Limb (tissue), 2 donors: Measurements from ENCODE around the gene RBBP8.
"Not testable (repeated sequence)": the region's sequence is repeated elsewhere in the genome, so short reads cannot be mapped to it uniquely, and the experiment has no call there.

Experiments
- DNase-seq, 2 donors: peaks; one replicate each; pipeline ENCODE4 v3.0.0-alpha.2; 2016; ENCODE audit errors: extremely low spot score in 2 of 2

RBBP8 gene

DNA sequence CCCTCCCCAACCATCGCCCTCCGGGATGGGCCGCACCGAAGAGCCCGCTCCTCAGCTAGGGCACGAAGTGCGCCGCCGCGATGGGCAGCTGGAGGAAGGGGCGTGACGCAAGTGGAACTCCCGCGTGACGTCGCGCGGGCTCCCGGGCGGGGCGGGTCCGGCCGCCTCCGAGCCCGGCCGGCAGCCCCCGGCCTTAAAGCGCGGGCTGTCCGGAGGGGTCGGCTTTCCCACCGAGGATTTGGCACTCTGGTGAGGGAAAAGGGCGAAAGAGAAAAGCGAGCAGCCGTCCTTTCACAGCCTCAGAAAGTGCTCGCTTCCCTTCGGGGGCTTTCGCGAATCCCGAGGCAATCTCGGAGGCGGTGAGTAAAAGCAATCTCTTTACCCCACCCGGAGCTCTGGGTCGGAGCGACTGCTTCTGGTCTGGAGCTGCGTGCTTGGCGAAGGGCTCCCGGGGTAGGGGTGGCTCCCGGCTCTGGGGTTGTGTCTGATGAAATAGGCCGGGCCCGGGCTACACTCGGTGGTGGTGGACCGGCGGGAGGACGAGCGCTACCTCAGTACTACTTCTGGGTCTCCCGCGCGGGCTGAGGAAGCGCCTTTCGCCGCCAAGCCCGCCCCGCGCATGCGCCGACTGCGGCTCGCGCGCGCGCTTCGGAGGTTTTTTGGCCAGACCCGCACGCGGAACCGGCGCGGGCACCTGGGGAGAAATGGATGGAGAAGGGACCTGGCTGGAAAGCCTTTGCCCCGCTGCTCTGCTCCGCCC is at the start of gene RBBP8:
Gene RBBP8, plus strand, starts transcription at position 123 of the 760 bp plus-strand sequence. CDS start 3,524 bp downstream, outside the sequence.
- peak; percentile 86 to 92 for DNase-seq

DNA sequence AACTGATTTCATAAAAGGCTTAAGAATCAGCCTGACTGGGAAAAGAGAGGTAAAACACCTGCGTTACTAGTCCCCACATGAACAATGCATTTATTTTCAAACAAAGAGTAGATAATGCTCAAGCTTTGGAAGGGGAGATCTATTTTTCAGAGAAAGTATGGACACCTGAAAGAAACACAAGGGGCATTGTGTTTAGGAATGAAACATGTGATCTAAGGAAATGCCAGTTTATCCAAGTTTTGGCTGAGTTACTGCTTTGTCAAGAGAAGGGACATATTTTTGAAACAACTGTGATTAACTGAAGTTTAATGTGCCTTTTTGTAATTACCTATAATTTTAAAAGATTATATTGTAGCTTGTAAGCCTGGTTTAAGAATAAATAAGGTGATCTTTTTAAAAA is 49.3 kb upstream of the RBBP8 start:
- DNase-seq, result no peak

DNA sequence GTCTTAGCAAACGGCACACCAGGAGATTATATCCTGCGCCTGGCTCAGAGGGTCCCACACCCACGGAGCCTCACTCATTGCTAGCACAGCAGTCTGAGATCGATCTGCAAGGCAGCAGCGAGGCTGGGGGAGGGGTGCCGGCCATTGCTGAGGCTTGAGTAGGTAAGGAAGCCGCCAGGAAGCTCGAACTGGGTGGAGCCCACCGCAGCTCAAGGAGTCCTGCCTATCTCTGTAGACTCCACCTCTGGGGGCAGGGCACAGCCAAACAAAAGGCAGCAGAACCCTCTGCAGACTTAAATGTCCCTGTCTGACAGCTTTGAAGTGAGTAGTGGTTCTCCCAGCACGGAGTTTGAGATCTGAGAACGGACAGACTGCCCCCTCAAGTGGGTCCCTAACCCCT is 47.4 kb upstream of the RBBP8 start:
- DNase-seq, result not testable (repeated sequence)

DNA sequence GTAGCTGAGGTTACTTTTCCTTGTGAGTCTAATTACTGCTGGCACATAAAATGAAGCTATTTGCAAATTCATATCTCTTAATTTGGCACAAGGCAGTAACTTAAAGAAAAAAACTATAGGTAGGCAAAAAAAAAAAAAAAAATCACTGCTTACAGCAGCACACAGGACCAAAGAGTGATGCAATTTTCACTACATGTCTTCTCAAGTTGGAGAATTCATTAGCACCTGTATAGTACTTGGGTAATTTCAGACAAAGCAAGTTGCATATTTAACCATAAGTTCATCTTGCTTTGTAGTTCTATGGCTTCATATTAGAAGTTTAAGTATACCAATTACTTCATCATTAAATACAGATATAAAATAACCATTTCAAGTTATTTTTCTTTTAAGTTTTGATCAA is 33.7 kb upstream of the RBBP8 start:
- no peak for DNase-seq

DNA sequence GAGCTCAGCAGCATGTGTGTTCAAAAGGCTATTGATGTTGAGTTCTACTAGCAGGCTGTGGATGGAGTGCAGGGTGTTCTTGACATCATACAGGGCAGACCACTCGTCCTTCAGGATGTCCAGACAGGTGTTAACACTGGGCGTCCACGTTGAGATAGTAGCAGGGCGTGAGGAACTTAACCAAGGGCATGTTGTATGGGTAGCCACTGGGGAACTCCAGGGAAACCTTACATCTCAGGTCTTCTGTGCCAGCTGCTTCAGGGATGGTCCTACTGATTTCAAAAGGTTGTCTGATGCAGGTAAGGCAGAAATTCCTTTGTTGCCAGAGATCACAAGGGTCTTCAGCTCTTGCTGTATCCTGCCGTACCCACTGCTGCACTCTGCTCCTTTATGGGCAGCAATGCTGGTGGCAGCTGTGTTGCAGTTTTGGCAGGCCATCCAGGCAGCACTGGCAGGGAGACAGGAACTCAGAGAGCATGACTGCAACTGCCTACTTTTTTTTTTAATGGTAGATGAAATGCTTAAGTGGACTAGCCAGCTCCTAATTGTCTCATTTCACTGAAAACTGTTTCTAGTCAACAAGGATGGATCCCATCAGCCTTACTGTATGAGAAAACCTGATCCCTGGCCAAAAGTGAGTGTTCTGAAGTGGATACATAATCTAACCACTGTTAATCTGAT is 32.4 kb upstream of the RBBP8 start:
- DNase-seq, result peak; percentile 9 to 33

DNA sequence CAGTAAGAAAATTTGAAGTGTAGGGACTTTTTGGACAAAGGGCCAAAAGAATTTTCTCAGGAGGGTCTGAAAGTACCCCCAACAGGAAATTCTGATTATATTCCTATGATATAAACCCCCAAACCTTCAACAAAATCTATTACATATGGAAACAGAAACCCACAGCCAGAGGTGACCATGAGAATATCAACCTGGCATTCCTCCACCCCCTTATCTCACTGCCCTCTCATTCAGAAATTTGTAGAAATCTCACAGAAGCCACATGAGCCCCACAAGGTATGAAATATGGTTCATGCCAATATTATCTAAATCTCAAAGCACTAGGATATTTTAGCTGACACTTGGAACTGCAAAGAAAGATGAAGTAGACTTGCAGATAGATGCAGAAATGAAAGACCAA is 31.0 kb upstream of the RBBP8 start:
- no peak for DNase-seq

DNA sequence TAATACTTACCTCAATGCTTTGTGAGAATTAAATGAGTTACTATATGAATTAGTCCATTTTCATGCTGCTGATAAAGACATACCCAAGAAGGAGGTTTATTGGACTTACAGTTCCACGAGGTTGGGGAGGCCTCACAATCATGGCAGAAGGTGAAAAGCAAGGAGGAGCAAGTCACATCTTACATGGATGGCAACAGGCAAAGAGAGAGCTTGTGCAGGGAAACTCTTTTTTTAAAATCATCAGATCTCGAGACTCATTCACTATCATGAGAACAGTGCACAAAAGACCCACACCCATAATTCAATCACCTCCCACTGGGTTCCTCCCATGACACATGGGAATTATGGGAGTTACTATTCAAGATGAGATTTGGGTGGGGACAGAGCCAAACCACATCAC is 29.9 kb upstream of the RBBP8 start:
- DNase-seq, result not testable (repeated sequence)

DNA sequence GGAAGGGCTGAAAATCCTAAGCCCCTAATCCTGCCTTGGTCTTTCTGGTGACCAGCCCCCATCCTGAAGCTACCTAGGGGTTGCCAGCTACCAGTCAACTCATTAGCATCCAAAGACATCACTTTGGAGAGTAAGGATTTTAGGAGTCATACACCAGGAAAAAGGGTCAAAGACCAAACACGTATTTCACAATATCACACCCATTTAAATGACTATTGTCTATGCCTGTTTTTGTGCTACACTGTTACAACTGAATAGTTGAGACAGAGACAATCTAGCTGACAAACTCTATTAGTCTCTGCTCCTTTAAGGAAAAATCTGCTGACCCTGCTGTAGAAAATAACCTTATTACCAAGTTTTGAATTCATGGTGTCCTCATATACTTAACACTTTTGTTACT is 21.0 kb upstream of the RBBP8 start:
- DNase-seq, result no peak

DNA sequence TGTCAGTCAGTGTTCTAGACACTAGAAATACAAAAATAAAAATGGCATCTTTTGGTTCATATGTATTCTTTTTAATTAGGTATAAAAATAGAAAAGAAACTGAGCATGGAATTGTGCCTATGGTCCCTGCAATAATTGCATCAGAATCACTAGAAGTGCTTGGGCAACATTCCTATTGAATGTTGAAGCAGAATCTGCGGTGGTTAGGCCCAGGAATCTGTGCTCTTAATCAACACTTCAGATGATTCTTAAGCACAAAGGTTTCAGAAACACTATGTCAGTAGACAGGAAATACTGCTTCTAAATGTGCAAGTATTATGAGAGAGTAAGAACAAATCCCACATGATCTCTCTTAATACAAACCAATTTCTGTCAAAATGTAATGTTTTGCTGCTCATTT is 20.3 kb upstream of the RBBP8 start:
- DNase-seq, result no peak

DNA sequence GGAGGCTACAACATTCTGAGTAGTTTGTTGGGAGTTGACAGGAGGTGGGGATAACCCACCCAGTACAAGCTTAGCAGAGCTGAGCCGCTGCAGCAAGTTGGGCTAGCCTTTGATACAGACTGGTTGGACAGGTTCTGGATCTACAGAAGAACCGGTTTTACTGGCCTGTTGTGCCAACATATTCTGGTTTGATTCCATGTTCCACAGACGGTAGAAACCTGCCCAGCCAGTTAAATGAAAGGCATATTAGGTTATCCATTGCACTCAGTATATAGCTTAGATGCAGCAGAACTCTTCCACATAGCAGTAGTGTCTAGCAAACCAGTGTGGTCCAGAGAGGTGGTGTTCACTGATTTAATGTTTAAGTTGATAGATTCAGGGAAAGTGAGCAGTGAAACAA is 19.3 kb upstream of the RBBP8 start:
- peak in 1 of 2 donors; percentile 36 for DNase-seq

DNA sequence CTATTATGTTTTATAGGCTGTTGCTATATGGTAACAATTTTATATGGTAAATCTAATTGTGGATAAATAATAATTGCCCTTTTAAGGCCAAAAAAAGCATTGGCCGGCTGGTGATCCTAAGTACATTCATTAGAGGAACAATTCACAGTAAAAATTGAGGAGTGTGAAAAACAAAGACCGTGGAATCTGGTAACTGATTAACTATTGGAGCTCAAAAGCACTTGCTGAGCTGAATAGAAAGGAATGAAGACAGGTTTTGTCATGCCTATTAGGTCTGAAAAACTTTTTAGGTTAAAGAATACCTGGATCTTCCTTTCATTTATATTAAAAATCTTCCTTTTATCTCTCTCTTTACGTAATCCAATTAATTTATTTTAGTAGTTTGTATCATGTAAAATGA is 18.5 kb upstream of the RBBP8 start:
- DNase-seq, result no peak

DNA sequence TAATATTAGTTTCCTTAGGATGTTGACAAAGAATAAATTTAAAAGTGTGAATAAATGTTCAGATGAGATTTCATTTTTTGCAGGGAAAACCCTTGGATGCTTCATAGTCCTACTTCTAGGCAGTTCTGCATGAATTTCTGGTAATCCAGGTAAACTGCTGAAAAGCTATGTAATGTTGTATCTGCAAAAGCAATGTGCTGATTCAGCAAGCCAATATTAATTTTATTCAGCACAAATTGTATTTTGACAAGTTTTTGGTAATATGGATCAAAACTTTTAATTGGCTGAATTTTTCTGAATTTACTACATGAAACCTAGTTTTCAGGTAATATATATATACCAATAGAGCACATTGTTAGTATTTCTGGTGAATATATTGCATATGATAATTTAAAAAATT is 17.8 kb upstream of the RBBP8 start:
- no peak for DNase-seq

DNA sequence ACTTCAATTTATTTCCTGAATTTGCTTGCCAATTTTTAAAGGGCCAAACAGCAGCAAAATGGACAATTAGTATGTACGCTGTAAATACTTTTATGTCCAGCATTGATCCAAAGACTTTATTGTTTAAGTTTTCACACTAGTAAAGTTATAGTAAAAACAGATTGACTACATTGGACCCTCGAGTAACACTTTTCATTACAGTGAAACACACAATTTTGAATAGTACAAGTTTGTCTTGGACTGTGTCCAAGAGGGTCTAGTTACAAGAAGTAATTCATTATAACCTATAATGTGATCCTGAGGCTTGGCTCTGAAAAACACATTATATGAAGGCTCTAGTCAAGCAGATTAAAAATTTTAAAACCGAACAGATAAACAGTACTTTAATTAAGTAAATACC is 11.4 kb upstream of the RBBP8 start:
- peak in 1 of 2 donors; percentile 18 for DNase-seq

DNA sequence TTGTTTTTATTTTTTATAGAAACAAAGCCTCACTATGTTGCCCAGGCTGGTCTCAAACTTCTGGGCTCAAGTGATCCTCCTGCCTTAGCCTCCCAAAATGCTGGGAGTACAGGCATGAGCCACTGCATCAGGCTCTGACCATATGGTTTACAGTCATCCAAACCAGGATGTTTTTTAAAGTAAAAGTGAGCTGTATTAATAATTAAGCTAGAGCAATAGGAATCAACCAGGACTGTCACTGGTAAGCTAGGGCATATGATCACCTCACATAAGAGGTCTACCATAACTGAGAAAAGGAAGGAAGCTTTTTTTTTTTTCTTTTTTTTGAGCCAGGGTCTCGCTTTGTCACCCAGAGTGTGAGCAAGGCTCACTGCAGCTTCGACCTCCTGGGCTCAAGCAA is 8.5 kb upstream of the RBBP8 start:
- DNase-seq, result no peak

DNA sequence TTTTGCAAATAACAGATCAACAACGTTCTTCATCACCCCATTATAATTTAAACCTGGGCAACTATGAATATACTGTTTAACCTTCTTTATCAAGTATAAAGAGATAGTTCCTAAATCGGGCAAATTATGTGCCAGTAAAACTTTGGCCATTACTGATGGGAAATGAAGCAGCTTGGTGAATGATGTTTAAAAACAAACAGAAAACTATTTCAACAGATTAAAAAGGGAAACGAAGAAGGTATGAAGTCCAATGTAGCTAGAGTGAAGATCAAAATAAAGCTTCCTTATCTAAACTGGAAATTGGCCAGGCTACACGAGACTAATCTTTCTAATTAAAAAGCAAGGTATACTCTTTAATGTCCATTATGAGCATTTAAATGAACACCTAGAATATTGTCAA is 6.7 kb upstream of the RBBP8 start:
- no peak for DNase-seq

DNA sequence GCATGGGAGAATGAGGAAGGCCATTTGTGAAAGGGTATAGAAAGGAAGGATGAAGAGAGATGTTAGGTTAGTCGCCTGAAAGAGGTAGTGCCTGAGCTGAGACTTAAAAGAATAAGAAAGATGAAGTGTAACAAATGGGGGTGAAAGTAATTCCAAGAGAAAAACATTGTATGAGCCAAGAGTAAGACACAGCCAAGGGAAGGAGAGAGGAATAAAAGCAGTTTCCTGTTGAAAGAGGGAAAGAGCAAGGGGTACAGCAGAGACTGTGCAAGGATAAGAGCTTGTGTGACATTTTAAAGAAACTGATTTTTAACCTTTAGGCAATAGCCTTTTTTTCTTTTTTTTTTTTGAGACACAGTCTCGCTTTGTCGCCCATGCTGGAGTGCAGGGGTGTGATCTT is 4.8 kb upstream of the RBBP8 start:
- DNase-seq, result no peak

DNA sequence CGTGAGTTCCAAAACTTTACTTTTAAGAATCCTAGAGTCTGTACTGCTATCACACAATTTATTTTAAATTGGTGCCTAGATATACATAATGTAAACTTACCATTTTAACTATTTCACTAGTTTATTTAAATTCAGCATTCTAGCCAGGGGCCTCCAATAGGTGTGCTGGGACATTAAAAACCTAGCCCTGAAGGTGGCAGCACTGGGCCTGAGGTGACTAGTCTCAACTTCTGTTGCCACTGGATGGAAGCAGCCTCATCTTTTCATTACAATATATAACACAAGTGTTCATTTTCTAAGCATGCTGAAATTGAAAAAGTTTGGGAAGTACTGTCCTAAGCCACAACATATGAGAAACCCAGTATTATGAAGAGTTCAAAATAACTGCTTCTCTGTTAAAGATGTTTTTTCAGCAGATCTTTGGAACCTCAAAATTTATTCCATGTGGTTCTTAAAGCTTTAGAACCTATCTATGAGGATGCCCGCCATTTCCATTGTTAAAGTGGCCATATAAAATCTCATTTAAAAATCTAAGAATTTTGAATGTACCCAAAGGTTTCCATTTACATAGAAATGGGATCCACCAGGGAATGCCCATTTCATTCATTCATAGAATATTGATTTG is 2.9 kb upstream of the RBBP8 start:
- DNase-seq, result peak; percentile 48 to 74

DNA sequence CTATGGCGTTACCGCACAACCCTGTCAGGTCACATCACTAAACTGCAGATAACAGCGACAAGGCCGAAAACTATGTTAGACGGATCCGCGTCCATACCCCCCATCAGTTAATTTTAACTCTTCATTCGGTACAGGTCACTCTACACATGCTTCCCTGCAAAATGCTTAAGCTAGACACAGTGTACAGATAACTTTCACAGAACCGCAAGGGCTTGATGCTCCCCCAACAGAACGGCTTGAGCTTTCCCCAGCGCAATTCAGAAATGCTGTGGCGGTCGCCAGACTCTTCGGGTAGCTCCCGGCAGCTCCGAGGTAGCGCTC is 283 bp upstream of the RBBP8 start:
- DNase-seq, result no peak

DNA sequence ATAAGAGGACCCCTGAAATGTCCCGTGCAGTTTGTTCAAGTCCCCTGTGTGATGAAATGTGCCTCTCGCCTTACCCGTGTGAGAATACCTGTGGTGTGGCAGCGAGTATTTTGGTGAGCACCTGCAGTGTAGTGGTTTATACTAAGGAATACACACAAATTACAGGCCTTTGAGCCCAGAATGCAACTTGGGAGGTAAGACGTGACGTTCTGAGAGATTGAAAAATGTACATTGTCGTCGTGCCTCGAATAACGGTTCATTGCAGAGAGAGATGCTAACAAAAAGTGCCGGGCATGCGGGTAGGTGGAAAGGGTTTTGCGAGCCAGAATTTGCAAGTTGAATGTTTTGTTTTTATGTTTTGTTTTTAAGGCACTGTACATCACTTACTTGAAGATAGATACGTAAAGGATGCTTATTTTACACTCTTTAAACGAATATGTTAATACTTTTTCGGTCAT is 867 bp downstream of the RBBP8 start:
- DNase-seq, result no peak

DNA sequence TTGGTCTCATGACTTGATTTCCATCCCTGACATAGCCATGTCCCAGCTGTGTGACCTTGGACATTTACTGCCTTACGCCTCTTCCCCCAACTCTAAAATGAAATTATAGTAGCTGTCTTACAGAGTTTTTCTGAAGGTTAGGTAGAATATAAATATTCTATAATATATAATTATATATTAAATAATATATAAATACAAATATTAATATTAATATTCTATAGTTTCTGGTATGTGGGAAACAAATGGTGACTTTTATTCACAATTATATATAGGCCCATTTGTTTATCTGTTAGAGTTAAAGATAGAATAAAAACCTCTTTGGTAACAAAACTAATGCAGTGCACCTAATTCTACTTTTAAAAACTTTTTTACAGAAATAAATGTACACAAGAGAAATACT is 1.7 kb downstream of the RBBP8 start:
- DNase-seq, result no peak

DNA sequence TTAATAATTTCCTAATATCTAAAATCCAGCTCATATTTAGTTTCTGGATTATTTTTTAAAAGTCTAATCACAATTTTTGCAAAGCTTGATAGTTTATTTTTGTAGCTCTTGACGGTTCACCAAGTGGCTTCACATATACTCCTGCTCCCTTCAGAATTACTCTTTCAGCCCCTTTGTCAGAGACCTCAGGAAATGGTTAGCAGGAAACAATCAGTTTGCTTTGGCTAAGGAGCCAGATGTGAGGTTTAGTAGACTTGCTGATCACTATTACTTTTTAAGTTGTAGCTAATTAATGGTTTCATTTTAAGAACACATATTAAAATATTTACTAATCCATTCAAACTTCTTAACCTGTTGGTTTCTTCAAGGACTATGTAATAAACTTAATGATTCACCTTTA is 2.3 kb downstream of the RBBP8 start:
- no peak for DNase-seq

DNA sequence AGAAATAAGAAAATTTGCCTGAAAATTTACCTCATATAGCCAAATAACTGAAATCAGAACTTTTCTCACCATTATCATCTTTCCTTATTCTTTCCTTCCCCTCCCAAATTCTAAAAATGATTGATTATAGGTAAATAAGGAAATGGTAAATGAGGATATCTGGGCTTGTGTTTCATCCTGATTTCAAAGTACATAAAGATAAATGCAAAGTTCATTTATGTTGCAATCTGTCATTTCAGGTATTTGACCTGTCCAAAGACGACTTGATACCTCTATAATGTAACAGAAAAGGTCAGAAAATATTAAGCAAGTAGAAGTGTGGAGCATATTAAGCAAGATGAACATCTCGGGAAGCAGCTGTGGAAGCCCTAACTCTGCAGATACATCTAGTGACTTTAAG is 3.4 kb downstream of the RBBP8 start:
- no peak for DNase-seq

DNA sequence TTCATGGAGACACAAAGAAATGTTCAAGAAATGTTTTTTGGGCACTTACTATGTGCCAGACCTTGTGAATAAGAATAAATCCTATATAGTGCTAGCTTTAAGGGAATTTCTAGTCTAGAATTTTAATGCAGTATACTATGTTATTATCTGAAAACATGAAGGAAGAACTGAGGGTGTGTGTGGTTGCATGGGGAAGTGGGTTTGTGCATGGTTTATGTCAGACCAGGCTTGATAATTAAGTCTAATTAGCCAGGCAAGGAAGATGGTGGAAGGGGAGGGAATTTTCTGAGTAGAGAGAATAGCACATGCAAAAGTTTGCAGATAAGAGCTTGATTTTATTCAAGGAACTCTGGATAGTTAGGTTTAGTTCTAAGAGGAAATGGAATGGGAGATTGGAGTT is 6.5 kb downstream of the RBBP8 start:
- no peak for DNase-seq
